Umbilical cord (tissue), 2 donors: ENCODE results near the gene SULT2B1. TPM values are rescaled to one million over a fixed set of nuclear protein-coding genes. Genes with fewer than 3 reads are reported as not detected.
"Not testable (repeated sequence)": the region's sequence is repeated elsewhere in the genome, so short reads cannot be mapped to it uniquely, and the experiment has no call there.

Experiments
- DNase-seq: peaks from one replicate; pipeline ENCODE4 v3.0.0-alpha.2; 2015; ENCODE audit warnings: low spot score
- total RNA-seq: library from RNA; depleted of rRNA; stranded (reverse); fragments of >200 nt; gene quantifications from one replicate; pipeline ENCODE4 v1.2.3, GENCODE V29; 2014; ENCODE audit warnings: low replicate concordance; ENCODE audit not compliant: insufficient read depth

The SULT2B1 gene
- total RNA-seq, 1 donor from 2014 or later, result not detected

- no peak for DNase-seq
Measured at GRCh38 chr19:48618278-48618915, 66.4 kb downstream of the SULT2B1 start.

- DNase-seq, result peak; percentile 100
Measured at GRCh38 chr19:48618916-48619691, 67.1 kb downstream of the SULT2B1 start, which contains the start of the genes RPL18 and SPHK2. TSS of gene RPL18 (minus strand) at chr19:48619178. CDS start at chr19:48619143, 35 bp downstream. TSS of gene SPHK2 (plus strand) at chr19:48619506. CDS start at chr19:48620515, 1,009 bp downstream.

- DNase-seq, result no peak
Measured at GRCh38 chr19:48619692-48620585, 68.0 kb downstream of the SULT2B1 start.

GRCh38 chr19:48623556-48624066 is 71.6 kb downstream of the SULT2B1 start:
- no peak for DNase-seq

- peak; percentile 99 for DNase-seq
Measured at GRCh38 chr19:48624067-48624594, 72.2 kb downstream of the SULT2B1 start.

GRCh38 chr19:48624791-48625723 is 73.1 kb downstream of the SULT2B1 start:
- no peak for DNase-seq

- DNase-seq, result no peak
Measured at GRCh38 chr19:48625891-48626327, 73.9 kb downstream of the SULT2B1 start.

- DNase-seq, result no peak
Measured at GRCh38 chr19:48627201-48627864, 75.4 kb downstream of the SULT2B1 start.

- no peak for DNase-seq
Measured at GRCh38 chr19:48627865-48628314, 75.9 kb downstream of the SULT2B1 start.

- no peak for DNase-seq
Measured at GRCh38 chr19:48628486-48629296, 76.7 kb downstream of the SULT2B1 start.

GRCh38 chr19:48629297-48629598 is 77.3 kb downstream of the SULT2B1 start:
- DNase-seq, result no peak

- DNase-seq, result no peak
Measured at GRCh38 chr19:48629599-48630295, 77.8 kb downstream of the SULT2B1 start.

GRCh38 chr19:48630296-48631063 is 78.5 kb downstream of the SULT2B1 start:
- DNase-seq, result peak; percentile 78

- DNase-seq, result no peak
Measured at GRCh38 chr19:48631225-48631624, 79.3 kb downstream of the SULT2B1 start.

- not testable (repeated sequence) for DNase-seq
Measured at GRCh38 chr19:48632286-48632685, 80.3 kb downstream of the SULT2B1 start.

GRCh38 chr19:48632692-48633147 is 80.7 kb downstream of the SULT2B1 start:
- no peak for DNase-seq
